HuH-7.5 (cell line): Measurements from ENCODE around the gene CD84.
"Not testable (repeated sequence)": the region's sequence is repeated elsewhere in the genome, so short reads cannot be mapped to it uniquely, and the experiment has no call there.

ENCODE experiments used
- DNase-seq: peaks from one replicate; pipeline ENCODE4 v3.0.0; 2011; ENCODE audit warnings: low spot score

Gene CD84

GRCh38 chr1:160500321-160500990, 78.8 kb downstream of the CD84 start:
- DNase-seq, result no peak

- DNase-seq, result no peak
Measured at GRCh38 chr1:160499631-160500030, 79.7 kb downstream of the CD84 start.

DNA sequence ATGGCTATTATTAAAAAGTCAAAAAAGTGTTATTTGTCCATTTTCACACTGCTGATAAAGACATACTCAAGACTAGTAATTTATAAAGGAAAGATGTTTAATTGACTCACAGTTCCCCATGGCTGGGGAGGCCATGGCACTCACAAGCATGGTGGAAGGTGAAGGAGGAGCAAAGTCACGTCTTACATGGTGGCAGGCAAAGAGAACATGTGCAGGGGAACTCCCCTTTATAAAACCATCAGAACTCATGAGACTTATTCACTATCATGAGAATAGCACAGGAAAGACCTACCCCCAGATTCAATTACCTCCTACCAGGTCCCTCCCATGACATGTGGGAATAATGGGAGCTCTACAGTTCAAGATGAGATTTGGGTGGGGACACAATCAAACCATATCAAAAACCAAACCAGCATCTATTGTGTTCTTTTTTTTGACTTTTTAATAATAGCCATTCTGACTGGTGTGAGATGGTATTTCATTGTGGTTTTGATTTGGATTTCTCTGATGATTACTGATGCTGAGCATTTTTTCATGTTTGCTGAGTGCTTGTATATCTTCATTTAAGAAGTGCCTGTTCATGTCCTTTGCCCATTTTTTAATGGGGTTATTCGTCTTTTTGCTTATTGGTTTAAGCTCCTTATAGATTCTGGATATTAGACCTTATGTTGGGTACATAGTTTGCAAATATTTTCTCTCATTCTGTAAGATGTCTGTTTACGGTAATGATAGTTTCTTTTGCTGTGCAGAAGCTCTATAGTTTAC, 80.8 kb downstream of the CD84 start:
- DNase-seq, result not testable (repeated sequence)

DNA sequence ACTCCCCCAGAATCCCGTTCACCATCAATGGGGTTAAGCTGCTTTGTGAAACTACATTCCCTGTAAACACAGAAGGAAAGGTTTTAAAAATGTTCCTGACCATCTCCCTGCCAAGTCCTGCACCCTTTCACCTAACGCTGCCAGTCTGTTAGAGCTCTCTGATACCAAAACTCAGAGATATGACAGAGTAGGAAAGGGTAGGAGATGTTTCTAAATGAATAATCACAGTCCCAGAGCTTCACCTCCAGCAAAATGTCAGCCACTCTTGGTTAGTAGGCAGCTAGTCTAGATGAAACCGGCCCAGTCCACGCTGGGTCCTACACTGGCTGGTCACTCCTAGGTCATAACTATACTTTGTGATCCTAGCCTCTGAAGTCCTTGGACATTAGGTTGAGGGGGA, 83.0 kb downstream of the CD84 start:
- no peak for DNase-seq

DNA sequence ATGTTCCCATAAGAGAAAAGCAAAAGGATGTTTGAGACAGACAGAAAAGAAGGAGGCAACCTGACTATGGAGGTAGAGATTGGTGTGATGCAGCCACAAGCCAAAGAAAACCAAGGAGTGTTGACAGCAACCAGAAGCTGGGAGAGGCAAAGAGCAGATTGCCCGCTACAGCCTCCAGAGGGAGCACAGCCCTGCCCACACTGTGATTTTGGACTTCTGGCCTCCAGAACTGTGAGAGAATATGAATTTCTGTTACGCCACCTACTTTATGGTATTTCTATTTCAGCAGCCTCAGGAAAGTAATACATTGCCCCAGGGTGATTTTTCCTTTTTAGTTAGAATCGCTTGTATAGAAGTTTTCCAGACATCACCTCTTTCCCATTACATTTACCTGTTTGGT, 84.7 kb downstream of the CD84 start:
- no peak for DNase-seq

DNA sequence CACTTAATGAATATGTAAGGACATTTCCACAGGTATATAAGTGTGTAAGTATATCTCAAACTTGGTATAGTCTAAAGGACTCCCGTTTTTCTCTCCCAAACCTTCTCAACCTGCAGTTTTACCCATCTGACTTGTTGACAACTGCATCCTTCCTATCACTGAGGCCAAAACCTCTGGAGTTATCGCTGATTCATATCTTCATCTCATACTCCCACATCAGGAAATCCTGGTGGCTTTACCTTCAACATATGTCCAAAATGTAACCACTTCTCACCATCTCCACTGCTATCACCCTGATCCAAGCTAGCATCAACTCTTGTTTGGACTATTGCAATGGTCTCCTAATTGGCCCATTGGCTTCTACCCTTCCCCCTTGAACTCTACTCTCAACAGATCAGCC, 86.7 kb downstream of the CD84 start:
- DNase-seq, result no peak

DNA sequence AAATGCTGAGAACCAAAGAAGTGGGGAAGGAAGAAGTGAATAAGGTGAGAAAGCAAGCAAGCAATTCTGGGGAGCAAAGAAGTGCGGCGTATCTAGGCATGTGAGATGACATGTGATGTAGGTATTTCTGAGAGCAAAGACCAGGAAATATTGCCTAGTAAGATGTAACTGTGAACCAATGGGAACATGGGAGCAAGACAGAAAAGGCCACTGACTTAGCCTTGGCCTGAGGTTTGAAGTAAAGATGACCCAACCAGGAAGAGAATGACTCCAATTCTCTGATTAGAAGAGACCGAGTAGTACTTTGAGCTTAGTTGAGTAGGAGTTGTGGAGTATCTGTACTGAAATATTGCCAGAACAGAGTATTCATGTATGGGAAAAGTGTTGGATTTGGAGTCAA, 87.3 kb downstream of the CD84 start:
- no peak for DNase-seq
